HG02610 (cell line): ENCODE measurements around the gene IL17REL.
A peak's percentile ranks its signal among the peaks of the same experiment; 100 is the strongest.

ENCODE experiments used
- ATAC-seq: cut with Tn5 transposase; IDR thresholded peaks from one replicate; pipeline ENCODE4 v1.9.1; 2021; ENCODE audit warnings: mild to moderate bottlenecking, moderate library complexity; ENCODE audit not compliant: unreplicated experiment

Gene IL17REL

DNA sequence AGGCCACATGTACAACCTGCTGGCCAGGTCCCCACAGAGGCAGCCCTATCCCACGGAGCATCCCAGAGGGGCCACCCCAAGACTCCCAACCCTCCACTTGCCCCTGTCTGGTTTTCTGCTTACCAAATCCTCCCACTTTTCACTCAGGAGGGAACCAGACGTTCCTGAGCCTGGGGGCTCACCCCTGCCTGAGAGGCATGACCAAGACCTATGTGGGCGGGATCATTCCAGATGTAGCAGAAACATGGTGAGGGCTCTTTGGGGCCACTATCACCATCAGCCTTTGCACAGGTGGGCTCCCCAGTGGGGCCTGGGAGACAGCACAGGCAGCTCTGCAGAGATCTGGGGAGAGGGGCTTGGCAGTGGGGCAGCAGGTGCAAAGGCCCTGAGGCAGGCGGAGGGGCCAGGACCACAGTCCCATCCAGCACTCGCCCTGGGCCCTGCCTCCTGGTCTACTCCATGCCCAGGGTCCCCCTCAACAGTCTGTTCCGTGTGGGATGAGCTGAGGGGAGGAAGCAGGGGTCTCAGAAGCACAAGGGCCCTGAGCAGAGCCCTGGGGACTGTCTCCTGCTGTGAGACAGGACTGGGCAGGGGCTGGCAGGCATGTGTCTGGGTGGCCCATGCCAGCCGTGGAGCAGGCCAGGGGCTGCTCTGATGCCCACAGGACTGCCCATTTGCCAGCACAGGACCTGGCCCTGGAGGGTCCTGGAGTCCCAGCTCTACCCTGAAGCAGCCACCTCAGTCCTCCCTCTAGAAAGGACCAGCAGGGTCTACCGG lies 42.6 kb downstream of the IL17REL start:
- ATAC-seq = no peak

DNA sequence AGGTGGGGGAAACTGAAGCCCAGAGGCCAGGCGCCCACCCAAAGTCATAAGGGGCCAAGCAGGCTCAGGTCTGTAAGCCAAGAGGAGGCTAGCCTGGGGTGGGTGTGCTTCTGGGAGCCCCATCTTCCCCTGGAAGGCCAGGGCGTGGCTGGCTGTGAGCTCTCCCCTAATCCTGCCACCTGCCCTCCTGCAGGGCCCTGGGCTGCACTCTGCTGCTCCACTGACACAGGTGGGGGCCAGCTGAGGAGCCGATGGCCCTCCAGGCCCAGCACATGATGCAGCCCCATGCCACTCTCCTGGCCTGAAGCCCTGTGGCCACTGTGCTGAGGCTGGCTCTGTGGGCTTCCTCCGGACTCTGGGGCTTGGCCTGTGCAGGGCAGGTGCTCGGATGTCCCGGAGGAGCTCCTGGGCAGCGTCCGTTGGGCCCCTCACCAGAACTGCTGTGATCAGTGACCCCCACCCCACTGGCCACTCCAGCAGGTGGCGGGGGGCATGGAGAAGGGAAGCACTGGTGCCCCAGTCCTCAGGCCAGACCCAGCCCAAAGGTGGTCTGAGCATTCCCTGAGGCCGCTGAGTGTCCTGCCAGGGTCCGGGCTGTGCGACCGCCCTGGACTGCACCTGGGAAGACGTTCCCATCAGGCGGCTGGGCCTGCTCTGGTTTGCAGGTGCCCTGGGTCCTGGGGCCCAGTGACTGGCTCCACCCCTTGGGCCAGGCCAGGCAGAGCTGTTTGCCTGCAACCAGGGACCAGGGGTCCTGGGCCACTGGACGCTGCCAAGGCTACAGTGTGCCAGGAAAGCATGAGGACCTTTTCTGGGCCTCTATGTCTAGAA lies 43.5 kb downstream of the IL17REL start:
- ATAC-seq = no peak

DNA sequence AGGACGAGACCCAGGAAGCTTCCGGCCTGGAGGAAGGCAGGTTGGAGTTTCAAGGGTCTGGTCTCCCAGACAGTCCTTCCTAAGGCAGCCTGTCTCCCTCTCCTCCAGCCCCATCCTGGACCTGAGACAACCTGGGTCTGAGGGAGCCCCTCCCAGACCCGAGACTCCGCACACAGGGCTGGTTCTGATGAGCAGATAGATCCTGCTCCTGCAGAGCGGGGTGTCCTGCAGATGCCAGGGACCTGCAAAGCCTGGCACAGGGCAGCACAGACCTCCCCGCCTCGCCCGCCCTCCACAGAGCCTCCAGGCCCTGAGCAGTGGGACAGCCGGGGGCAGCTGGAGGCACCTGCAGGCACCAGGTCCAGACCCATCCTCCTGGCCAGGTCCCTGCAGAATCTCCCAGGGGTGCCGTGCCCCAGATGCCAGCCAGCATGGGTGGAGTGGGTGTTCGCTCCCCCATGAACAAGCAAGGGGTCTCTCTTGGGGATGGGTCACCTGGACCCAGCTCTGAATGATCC lies 44.2 kb downstream of the IL17REL start:
- ATAC-seq = no peak

DNA sequence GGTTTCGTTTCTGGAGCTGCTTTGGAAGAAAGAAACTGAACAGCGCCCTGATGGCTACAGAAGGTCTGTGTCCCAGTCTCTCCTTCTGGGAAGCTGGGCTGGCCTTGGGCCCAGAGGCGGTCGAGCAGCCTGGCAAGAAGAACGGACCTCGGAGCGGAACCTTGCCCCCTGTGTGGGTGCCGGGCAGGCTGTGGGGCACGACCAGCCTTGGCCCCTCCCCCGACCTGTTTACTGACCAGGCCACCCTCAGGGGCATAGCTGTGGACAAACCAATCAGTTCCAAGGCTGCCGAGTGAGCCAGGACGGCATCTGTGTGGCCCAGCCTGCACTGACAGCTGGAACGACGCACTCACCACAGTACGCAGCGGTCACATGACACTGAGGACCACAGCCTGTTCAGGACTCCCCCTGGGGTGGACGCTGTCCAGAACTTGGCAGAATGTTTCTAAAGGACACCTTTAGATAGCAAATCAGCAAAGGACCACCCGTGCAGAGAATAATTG lies 44.8 kb downstream of the IL17REL start:
- ATAC-seq = no peak

DNA sequence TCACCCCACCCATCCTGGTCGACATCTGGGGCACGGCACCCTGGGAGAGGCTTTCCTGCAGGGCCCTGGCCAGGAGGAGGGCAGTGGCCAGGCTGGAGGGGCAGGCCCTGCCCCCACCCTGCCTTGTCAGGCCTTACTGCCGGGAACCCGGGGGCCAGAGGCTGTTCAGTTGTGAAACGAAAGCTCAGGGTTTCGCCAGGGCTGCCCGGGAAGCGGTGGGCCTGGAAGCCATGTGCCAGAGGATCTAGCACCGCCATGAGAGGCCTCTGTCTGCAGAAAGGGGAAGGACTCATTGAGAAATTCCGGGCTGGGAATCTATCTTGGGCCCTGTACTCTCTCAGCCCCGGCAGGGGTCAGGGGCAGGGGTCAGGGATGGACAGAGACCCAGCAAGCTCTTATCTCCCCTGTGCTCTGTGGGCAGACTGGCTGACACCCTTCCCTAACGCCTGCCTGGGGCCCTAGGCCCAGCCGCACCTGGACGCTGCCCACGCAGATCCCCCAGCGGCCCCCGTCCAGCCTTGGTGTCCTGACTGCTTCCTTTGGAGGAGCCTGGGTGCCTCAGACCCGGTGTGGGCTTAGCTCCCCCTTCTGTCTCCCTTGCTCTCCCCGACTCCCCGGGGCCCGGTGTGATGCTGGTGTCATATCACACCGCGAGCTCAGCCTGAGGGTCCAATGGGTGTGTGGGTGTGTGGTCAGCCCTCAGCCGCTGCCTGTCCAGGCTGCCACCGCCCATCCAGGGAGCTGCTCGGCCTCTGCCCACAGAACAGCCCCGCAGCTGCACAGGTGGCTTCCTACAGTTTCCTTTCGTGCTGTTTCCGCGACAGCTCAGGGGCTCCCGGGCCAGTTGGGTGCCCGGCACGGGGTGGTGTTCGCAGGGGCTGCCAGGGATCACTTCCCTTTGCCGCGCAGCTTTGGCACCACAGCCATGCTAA lies 45.5 kb downstream of the IL17REL start:
- no peak for ATAC-seq

DNA sequence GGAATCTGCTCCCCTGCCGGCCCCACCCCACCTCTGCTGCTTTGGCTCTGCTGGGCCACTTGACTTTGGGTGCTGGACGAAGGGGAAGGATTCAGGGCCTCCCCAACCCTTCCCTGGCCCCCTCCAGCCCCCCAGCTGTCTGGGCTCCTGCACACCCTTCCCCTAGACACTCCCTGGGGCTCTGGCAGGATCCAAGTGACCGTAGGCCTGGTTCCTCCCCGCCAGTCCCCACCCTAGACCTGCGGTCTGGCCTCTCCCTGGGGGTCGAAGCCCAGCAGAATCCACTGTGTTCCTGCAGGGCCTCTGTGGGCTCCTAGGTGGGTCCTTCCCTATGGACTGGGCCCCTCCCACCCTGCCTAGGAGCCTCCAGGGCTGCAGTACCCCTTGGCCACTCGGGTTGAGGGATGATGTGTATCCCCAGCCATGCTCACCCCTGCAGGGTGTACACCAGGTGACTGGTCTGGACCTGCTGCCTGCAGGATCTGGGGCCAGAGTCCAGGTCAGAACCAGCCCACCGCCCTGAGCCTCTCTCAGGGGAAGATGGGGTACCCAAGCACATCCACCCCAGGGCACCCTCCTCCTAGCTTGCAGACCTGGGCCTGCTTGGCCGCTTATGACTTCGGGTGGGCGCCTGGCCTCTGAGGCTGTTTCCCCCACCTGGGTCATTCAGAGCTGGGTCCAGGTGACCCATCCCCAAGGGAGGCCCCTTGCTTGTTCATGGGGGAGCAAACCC lies 46.4 kb downstream of the IL17REL start:
- no peak for ATAC-seq

DNA sequence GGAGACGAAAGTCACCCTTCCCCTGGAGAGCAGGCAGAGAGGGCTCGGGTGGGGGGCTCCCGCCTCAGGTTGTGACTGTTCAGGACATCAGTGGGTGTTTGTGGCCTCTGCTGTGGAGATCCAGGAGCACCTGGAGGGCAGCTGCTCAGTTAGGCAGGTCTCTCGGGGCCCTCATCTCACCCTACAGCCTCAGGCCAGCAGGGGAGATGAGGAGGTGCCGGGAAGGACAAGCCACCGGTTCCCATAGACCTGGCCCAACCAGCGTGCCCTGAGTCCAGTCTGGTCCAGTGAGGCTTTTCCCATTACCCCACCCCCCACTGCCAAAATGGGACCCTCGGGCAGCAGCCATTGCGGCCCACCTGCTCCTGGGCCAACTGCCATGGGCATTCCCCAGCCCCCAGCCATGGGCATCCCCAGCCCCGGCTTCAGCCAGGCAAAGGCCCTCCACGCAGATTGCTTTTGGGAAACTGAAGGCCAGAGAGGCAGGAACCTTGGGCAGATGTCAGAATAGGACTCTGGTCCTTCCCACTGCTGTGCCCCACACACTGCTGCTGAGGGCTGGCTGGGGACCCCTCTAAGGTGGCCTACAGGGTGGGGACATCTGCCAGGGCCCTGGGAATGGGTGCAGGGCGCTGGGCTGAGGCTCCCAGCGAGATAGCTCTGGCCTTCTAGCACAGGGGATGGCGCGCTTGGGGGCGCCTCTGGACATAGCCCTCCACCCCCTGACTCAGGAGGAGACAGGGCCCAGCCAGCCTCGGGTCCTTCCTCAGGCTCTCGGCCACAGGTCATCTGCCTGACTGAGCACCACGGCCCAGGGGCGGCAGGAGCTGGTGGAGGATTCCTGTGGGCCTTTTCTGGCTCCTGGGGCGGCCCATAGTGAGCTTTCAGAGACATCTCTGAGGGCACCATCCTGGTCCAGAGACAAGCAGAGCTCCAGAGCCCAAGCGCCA lies 47.2 kb downstream of the IL17REL start:
- ATAC-seq = no peak

DNA sequence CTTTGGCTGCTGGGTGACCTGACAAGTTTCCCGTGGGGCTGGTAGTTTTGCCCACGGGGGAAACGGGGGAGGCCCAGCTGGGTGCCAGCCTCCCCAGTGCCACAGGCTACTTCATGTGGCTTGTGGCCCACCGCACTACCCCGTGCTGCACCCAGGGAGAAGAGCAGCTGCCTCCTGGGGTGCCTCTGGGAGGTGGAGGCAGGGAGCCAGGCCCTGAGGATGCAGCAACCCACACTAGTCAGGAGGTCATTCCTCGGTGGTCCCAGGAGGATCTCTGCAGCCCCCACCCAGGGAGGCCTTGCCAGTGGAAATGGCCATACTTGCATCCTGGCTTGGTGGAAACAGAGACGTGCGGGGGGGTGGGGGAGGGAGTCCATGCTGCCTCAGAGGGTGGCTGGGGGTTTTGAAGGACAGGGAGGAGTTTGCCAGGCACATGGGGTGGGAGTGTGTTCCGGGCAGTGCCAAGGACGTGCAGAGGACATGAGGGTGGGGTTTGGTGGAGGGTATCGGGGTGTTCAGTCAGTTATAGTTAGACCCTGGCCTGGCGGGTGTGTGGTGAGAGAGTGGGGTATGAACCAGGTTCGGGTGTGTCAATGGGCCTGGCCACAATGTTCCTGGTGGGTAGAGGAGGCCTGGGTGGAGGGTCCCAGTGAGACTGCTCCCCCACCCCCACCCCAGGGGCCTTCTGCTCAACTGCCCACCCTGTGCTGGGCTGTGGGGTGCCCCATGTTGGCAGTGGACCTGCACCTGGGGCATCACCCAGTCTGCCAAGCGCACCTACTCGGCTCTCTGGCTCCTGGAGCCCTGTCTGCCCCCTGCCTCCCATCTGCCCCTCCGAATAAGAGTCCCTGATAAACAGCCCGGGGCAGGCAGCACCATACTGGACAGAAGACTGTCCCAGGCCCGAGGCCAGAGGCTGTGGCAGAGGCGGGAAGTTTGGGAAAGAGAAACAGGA lies 48.2 kb downstream of the IL17REL start:
- no peak for ATAC-seq

DNA sequence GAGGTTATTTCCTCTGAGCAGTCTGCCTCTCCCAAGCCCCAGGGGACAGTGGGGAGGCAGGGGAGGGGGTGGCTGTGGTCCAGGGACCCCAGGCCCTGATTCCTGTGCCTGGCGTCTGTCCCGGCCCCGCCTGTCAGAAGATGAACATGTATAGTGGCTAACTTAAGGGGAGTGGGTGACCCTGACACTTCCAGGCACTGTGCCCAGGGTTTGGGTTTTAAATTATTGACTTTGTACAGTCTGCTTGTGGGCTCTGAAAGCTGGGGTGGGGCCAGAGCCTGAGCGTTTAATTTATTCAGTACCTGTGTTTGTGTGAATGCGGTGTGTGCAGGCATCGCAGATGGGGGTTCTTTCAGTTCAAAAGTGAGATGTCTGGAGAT lies 48.9 kb downstream of the IL17REL start:
- ATAC-seq = no peak

DNA sequence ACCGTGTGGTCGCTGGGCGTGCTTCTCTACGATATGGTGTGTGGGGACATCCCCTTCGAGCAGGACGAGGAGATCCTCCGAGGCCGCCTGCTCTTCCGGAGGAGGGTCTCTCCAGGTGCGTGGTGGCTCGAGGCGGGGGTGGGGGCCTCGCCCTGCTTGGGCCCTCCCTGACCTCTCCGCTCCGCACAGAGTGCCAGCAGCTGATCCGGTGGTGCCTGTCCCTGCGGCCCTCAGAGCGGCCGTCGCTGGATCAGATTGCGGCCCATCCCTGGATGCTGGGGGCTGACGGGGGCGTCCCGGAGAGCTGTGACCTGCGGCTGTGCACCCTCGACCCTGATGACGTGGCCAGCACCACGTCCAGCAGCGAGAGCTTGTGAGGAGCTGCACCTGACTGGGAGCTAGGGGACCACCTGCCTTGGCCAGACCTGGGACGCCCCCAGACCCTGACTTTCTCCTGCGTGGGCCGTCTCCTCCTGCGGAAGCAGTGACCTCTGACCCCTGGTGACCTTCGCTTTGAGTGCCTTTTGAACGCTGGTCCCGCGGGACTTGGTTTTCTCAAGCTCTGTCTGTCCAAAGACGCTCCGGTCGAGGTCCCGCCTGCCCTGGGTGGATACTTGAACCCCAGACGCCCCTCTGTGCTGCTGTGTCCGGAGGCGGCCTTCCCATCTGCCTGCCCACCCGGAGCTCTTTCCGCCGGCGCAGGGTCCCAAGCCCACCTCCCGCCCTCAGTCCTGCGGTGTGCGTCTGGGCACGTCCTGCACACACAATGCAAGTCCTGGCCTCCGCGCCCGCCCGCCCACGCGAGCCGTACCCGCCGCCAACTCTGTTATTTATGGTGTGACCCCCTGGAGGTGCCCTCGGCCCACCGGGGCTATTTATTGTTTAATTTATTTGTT lies 49.6 kb downstream of the IL17REL start:
- no peak for ATAC-seq

DNA sequence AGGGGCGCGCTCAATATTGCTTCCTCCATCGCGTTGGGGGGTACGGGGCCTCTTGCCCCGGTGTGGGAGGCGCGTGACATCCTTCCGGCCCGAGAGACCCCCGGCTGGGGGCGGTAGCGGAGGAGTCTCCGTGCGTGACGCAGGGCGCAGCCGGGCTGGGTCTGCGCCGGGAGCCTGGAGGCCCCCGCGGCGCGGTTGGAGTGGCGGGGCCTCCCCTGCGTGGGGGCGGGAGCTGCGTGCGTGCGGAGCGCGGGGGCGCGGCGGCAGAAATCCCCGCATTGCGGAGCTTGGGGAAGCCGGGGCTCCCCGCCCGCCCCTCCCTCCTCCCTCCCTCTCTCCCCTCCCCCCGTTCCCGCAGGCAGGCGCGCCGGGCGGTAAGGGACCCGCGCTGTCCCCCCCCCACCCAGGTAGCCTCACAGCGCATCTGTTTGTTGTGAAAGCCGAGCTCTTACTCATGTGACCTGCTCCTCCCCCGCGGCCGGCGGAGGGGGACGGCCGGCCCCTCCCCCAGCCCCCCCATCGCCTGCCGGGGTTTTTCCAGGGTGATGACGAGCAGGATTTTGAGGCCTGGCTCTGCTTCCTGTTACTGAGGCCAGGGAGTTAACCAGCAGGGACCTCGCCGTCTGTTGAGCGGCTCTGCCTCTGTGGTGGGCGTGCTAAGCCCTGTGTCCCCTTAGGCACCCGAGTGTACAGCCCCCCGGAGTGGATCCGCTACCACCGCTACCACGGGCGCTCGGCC lies 50.4 kb downstream of the IL17REL start:
- no peak for ATAC-seq

DNA sequence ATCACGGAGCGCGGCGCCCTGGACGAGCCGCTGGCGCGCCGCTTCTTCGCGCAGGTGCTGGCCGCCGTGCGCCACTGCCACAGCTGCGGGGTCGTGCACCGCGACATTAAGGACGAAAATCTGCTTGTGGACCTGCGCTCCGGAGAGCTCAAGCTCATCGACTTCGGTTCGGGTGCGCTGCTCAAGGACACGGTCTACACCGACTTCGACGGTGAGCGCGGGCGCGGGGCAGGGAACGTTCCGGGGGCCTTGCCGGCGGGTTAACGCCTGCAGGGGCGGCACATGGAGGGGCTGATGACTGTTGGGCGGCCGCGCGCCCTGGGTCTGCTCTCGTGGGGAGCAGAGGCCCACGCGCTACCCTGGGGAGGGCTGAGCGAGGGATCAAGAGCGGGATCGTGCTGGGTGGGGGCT lies 51.0 kb downstream of the IL17REL start:
- no peak for ATAC-seq

DNA sequence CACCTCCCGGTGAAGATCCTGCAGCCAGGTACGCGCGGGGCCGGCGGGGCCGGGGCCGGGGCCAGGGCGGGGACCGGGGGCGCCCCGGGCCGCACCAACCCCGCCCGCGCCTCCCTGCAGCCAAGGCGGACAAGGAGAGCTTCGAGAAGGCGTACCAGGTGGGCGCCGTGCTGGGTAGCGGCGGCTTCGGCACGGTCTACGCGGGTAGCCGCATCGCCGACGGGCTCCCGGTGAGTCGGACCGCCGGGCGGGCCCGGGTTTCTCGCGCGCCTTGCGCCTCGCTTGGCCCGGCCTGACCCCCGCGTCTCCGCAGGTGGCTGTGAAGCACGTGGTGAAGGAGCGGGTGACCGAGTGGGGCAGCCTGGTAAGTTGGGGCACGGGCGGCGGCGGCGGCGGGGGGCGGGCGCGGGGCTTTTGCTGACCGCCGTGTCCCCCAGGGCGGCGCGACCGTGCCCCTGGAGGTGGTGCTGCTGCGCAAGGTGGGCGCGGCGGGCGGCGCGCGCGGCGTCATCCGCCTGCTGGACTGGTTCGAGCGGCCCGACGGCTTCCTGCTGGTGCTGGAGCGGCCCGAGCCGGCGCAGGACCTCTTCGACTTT lies 51.5 kb downstream of the IL17REL start:
- ATAC-seq = no peak

DNA sequence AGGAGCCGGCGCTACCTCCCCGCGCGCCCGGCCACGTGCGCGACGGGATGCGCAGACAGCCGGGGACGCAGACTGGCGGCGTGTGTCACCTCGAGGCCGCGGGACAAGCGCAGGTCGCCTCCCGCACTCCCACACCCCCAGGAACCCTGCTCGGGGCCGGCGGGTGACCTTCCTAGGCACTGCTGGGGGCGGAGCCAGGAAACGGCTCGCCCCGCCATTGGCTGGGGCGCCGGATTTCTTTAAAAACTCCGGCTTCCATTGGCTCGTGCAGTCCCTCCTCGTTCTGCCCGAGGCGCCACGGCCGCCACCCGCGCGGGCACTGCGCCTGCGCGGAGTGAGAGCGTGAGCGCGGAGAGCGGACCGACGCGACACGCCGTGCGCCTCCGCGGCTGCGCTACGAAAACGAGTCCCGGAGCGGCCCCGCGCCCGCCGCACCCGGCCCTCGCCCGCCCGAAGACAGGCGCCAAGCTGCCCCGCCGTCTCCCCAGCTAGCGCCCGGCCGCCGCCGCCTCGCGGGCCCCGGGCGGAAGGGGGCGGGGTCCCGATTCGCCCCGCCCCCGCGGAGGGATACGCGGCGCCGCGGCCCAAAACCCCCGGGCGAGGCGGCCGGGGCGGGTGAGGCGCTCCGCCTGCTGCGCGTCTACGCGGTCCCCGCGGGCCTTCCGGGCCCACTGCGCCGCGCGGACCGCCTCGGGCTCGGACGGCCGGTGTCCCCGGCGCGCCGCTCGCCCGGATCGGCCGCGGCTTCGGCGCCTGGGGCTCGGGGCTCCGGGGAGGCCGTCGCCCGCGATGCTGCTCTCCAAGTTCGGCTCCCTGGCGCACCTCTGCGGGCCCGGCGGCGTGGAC lies 52.2 kb downstream of the IL17REL start, which contains the start of gene PIM3:
PIM3 (plus strand) TSS at position 614 of the 846 bp plus-strand sequence; CDS start at position 790, 176 bp downstream.
- ATAC-seq = peak; percentile 60

DNA sequence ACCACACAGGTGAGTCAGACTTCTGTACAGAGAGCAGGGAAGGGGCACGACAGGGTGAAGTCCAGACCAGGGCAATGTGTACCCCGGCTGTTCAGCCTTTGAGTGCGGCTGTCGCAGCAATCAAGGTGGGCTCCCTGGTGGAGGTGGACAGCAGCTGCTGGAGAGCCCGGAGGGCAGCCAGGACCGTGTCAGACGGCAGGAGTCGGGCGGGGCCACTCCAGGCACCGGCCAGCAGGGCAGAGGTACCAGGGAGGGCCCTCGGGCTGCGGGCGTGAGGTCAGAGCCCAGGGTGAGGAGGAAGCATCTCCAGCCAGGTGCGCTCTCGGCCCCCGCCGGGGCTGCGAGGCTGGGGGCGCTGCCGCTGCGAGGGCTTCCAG lies 52.8 kb downstream of the IL17REL start:
- ATAC-seq = no peak
